Naive thymus-derived CD4-positive, alpha-beta T cell (primary cell): ENCODE results near the gene NPAS3. TPM values are rescaled to one million over a fixed set of nuclear protein-coding genes. Genes with fewer than 3 reads are reported as not detected.

Experiments
- ATAC-seq: fragments of 150-1000 bp; cut with Tn5 transposase; 2 replicates; pipeline ENCODE4 v1.10.0; 2021; ENCODE audit warnings: mild to moderate bottlenecking, moderate library complexity
- CTCF ChIA-PET: fragments of 350-600 bp; sonication (Branson Sonifier 250); formaldehyde crosslinking; loops from one replicate; lab custom pipeline; 2021; ENCODE audit warnings: antibody characterized with exemption; lab: Charles Lee
- POLR2A ChIA-PET: fragments of 350-600 bp; sonication (Branson Sonifier 250); formaldehyde crosslinking; loops from one replicate; lab custom pipeline; 2021; ENCODE audit warnings: antibody characterized with exemption, inconsistent platforms; lab: Charles Lee
- DNase-seq, 9 donors: peaks; one replicate each; pipeline versions ENCODE4 v3.0.0 to v3.0.0-alpha.2; 2020 to 2022; ENCODE audit warnings: mixed read lengths in 1 of 9
- H3K27ac ChIP-seq: one replicate; pipeline ENCODE4 v1.7.0; 2013; ENCODE audit warnings: mild to moderate bottlenecking, low read depth, low read length, moderate library complexity
- H3K27me3 ChIP-seq, 2 donors: one replicate each; pipeline ENCODE4 v1.7.0; 2013; ENCODE audit warnings: low read length in 2 of 2, mild to moderate bottlenecking in 2 of 2, moderate library complexity in 2 of 2; ENCODE audit not compliant: control insufficient read depth in 2 of 2, insufficient read depth in 2 of 2
- H3K36me3 ChIP-seq, 3 experiments: 1 replicate in 2 of 3; 2 replicates in 1 of 3; pipeline ENCODE4 v1.7.0; 2013; ENCODE audit warnings: low read length in 3 of 3, mild to moderate bottlenecking in 3 of 3, moderate library complexity in 1 of 3; ENCODE audit not compliant: insufficient read depth in 3 of 3, control insufficient read depth in 2 of 3
- H3K4me1 ChIP-seq, 2 donors: one replicate each; pipeline ENCODE4 v1.7.0; 2013; ENCODE audit warnings: low read length in 2 of 2, mild to moderate bottlenecking in 2 of 2, moderate library complexity in 1 of 2; ENCODE audit not compliant: control insufficient read depth in 2 of 2, insufficient read depth in 2 of 2
- H3K4me3 ChIP-seq: 2 replicates; pipeline ENCODE4 v1.7.0; 2013; ENCODE audit warnings: mild to moderate bottlenecking, low read length
- H3K9me3 ChIP-seq, 3 experiments: 1 replicate in 2 of 3; 2 replicates in 1 of 3; pipeline ENCODE4 v1.7.0; 2013; ENCODE audit warnings: low read length in 3 of 3; ENCODE audit not compliant: control insufficient read depth in 2 of 3
- H3K27ac Mint-ChIP-seq, 9 donors: one replicate each; pipeline ENCODE4 v1.8.0; 2020 to 2022; ENCODE audit warnings: mixed read lengths in 9 of 9, mild to moderate bottlenecking in 8 of 9, moderate library complexity in 5 of 9, inconsistent platforms in 2 of 9
- H3K27me3 Mint-ChIP-seq, 5 donors: one replicate each; pipeline ENCODE4 v1.8.0; 2021 to 2022; ENCODE audit warnings: mixed read lengths in 5 of 5, mild to moderate bottlenecking in 1 of 5
- H3K36me3 Mint-ChIP-seq, 5 donors: one replicate each; pipeline ENCODE4 v1.8.0; 2020 to 2022; ENCODE audit warnings: mixed read lengths in 5 of 5, mild to moderate bottlenecking in 3 of 5, inconsistent platforms in 1 of 5
- H3K4me1 Mint-ChIP-seq, 7 donors: one replicate each; pipeline ENCODE4 v1.8.0; 2020 to 2022; ENCODE audit warnings: mixed read lengths in 7 of 7, mild to moderate bottlenecking in 3 of 7, inconsistent platforms in 1 of 7
- H3K4me3 Mint-ChIP-seq, 10 donors: one replicate each; pipeline ENCODE4 v1.8.0; 2020 to 2022; ENCODE audit warnings: mild to moderate bottlenecking in 10 of 10, mixed read lengths in 10 of 10, moderate library complexity in 6 of 10, inconsistent platforms in 2 of 10
- H3K9me3 Mint-ChIP-seq, 11 donors: one replicate each; pipeline ENCODE4 v1.8.0; 2020 to 2022; ENCODE audit warnings: mixed read lengths in 11 of 11, mild to moderate bottlenecking in 4 of 11, inconsistent platforms in 1 of 11, moderate library complexity in 1 of 11
- intact Hi-C, 2 donors: fragments of 100-400 bp; cut with micrococcal nuclease; formaldehyde crosslinking; loops; one replicate each; pipeline ENCODE4 v1.15.1; 2023
- polyA plus RNA-seq, 2 donors: library from polyadenylated mRNA; unstranded; fragments of 300-500 nt; fragmentation: Illumina TruSeq; gene quantifications; one replicate each; pipeline ENCODE4 v1.2.3, GENCODE V29; 2021
- total RNA-seq, 6 experiments: library from RNA in 5 of 6; stranded (reverse) in 5 of 6; gene quantifications; 1 replicate in 5 of 6; 2 replicates in 1 of 6; pipeline ENCODE4 v1.2.3 and lab custom pipeline; 2021 to 2026

NPAS3 gene
- total and polyA plus RNA-seq, 7 experiments from 2014 or later, result not detected

DNA sequence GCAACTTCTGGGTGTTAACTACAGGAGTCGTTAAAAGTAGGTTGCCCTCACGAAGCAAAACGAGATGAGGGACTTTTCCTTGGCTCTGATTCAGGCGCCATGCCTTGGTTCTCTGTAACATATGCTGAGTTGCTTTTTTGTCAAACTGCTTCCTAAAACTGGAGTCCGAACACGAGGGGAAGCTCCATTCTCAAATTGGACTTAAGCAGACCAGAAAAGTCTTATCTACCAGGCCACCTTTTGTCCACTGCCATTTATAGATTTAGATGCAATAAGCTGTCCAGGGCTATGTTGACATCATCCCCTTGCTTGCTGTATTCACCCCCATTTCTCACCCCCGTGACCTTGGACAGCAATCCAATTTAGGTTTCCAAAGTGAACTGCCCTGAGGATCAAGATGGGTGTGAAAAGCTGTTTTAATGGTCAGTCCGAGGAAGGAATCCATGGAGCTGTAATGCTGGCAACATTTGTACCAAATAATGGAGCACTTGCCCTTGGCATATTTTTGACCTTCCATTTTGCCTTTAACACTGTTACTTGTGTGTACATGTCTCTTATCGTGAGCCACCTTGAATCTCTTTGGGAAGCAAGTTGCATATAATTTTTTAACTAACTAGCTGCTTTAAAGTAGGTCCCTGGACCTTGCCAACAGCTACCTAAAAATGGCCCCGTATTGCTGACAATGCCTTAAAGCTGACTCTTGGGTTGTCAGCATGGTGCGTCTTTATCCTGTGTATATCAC lies 714.1 kb downstream of the NPAS3 start:
- Mint-ChIP-seq H3K4me1 (no peaks in the 10 kb centered on the region), H3K4me3 (no peak overlapping the region), H3K27me3 (peaks cover 0 to 8% (median 3%) of the 10 kb centered on the region in 5 donors), H3K36me3 (no peaks in the 10 kb centered on the region), H3K9me3 (peaks cover 0 to 7% (median 0%) of the 10 kb centered on the region in 11 donors), H3K27ac (no peak overlapping the region)
- no peak for DNase-seq
- ATAC-seq, result no peak
- no peaks in the 10 kb centered on the region for H3K36me3 ChIP-seq
- intact Hi-C loops, result no loop called here
- no peak overlapping the region for H3K4me3 ChIP-seq
- no peaks in the 10 kb centered on the region for H3K4me1 ChIP-seq
- POLR2A ChIA-PET, result interaction anchor here (0.8 kb wide), 1 partner anchor 33 kb away, joined by 3 read pairs; no protein-coding TSS in a partner anchor
- H3K27ac ChIP-seq, result no peak overlapping the region
- CTCF ChIA-PET, result no interaction called here
- H3K27me3 ChIP-seq, result no peaks in the 10 kb centered on the region
- no peaks in the 10 kb centered on the region for H3K9me3 ChIP-seq

- no peaks in the 10 kb centered on the region for H3K27me3 ChIP-seq
- ATAC-seq (no peak), DNase-seq (no peak)
- no peak overlapping the region for H3K4me3 Mint-ChIP-seq
- CTCF ChIA-PET, result no interaction called here
- H3K27ac ChIP-seq, result no peak overlapping the region
- H3K36me3 ChIP-seq, result no peaks in the 10 kb centered on the region
- H3K36me3 Mint-ChIP-seq, result no peaks in the 10 kb centered on the region
- H3K4me3 ChIP-seq, result no peak overlapping the region
- H3K4me1 ChIP-seq, result no peaks in the 10 kb centered on the region
- intact Hi-C loops, result no loop called here
- POLR2A ChIA-PET, result no interaction called here
- H3K9me3 ChIP-seq, result no peaks in the 10 kb centered on the region
- peaks cover 0 to 8% (median 0%) of the 10 kb centered on the region in 5 donors for H3K27me3 Mint-ChIP-seq
- peaks cover 0 to 7% (median 0%) of the 10 kb centered on the region in 11 donors for H3K9me3 Mint-ChIP-seq
- no peak overlapping the region for H3K27ac Mint-ChIP-seq
- H3K4me1 Mint-ChIP-seq, result no peaks in the 10 kb centered on the region
These were observed 714.6 kb downstream of the NPAS3 start for GRCh38 chr14:33653308-33653695.

DNA sequence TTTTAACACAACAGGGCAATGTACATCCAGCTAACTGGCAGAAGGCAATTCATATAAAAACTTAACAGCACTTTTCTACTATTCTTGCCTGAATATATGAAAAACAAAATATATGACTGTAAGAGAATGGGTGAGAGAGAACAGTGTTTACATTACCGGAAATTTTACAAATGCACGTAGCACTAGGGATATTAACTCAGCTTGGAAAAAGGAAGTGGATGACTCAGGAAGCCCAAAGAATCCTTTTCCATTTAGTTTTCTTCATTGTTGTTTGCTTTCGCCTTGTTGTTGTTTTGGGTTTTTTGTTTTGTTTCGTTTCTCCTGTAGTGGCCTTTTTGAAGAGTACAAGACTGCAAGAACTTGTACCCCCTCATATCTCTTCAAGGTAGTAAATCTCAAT lies 716.7 kb downstream of the NPAS3 start:
- DNase-seq (no peak), ATAC-seq (no peak)
- Histone ChIP-seq H3K4me1 (no peaks in the 10 kb centered on the region), H3K27ac (no peak overlapping the region), H3K9me3 (no peaks in the 10 kb centered on the region), H3K4me3 (no peak overlapping the region), H3K36me3 (no peaks in the 10 kb centered on the region), H3K27me3 (no peaks in the 10 kb centered on the region)
- H3K36me3 Mint-ChIP-seq, result no peaks in the 10 kb centered on the region
- H3K27me3 Mint-ChIP-seq, result peaks cover 0 to 8% (median 0%) of the 10 kb centered on the region in 5 donors
- intact Hi-C loops, result no loop called here
- ChIA-PET CTCF (no interaction called here), POLR2A (no interaction called here)
- H3K4me3 Mint-ChIP-seq, result no peak overlapping the region
- H3K4me1 Mint-ChIP-seq, result no peaks in the 10 kb centered on the region
- H3K27ac Mint-ChIP-seq, result no peak overlapping the region
- H3K9me3 Mint-ChIP-seq, result peaks cover 0 to 4% (median 0%) of the 10 kb centered on the region in 11 donors

GRCh38 chr14:33657476-33657875 lies 718.8 kb downstream of the NPAS3 start:
- Histone ChIP-seq H3K27me3 (no peaks in the 10 kb centered on the region), H3K36me3 (no peaks in the 10 kb centered on the region), H3K9me3 (no peaks in the 10 kb centered on the region), H3K27ac (no peak overlapping the region), H3K4me1 (no peaks in the 10 kb centered on the region), H3K4me3 (no peak overlapping the region)
- intact Hi-C loops, result no loop called here
- Mint-ChIP-seq H3K36me3 (no peaks in the 10 kb centered on the region), H3K4me3 (no peak overlapping the region), H3K27me3 (peaks cover 0 to 5% (median 0%) of the 10 kb centered on the region in 5 donors), H3K9me3 (peaks cover 0 to 11% (median 0%) of the 10 kb centered on the region in 11 donors), H3K4me1 (no peaks in the 10 kb centered on the region), H3K27ac (no peak overlapping the region)
- CTCF ChIA-PET, result no interaction called here
- no peak for DNase-seq
- POLR2A ChIA-PET, result no interaction called here
- ATAC-seq, result no peak

GRCh38 chr14:33660248-33660647 lies 721.6 kb downstream of the NPAS3 start:
- intact Hi-C loops, result no loop called here
- Mint-ChIP-seq H3K9me3 (peaks cover 0 to 15% (median 3%) of the 10 kb centered on the region in 11 donors), H3K27ac (no peak overlapping the region), H3K27me3 (peaks cover 0 to 8% (median 0%) of the 10 kb centered on the region in 5 donors), H3K4me3 (no peak overlapping the region), H3K36me3 (no peaks in the 10 kb centered on the region), H3K4me1 (no peaks in the 10 kb centered on the region)
- Histone ChIP-seq H3K36me3 (no peaks in the 10 kb centered on the region), H3K4me1 (no peaks in the 10 kb centered on the region), H3K27ac (no peak overlapping the region), H3K27me3 (no peaks in the 10 kb centered on the region), H3K9me3 (no peaks in the 10 kb centered on the region), H3K4me3 (no peak overlapping the region)
- POLR2A ChIA-PET, result no interaction called here
- ATAC-seq (no peak), DNase-seq (no peak)
- CTCF ChIA-PET, result no interaction called here

GRCh38 chr14:33661101-33661500 lies 722.4 kb downstream of the NPAS3 start:
- Histone ChIP-seq H3K4me3 (no peak overlapping the region), H3K36me3 (no peaks in the 10 kb centered on the region), H3K27ac (no peak overlapping the region), H3K4me1 (no peaks in the 10 kb centered on the region), H3K9me3 (no peaks in the 10 kb centered on the region), H3K27me3 (no peaks in the 10 kb centered on the region)
- Mint-ChIP-seq H3K9me3 (peaks cover 0 to 15% (median 3%) of the 10 kb centered on the region in 11 donors), H3K4me1 (no peaks in the 10 kb centered on the region), H3K36me3 (no peaks in the 10 kb centered on the region), H3K4me3 (no peak overlapping the region), H3K27me3 (peaks cover 0 to 8% (median 0%) of the 10 kb centered on the region in 5 donors), H3K27ac (no peak overlapping the region)
- ChIA-PET POLR2A (no interaction called here), CTCF (no interaction called here)
- intact Hi-C loops, result no loop called here
- no peak for DNase-seq
- ATAC-seq, result no peak

DNA sequence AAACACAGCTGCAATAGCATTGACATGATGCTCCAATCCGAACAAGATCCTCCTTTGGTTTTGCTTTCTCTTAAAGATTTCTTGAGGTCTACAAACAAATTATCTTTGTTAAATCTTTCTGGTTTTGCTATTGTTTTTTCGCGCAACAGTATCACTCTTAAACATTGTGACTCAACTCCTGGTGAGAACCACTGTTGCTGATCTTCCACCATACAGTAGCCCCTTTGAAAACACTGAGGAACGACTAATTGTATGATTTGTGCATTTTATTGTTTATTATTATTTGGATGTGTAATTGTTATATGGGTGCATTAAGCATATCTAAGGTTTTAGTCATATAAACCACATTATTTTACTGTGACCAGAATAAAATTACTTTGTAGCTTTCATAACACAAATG lies 729.4 kb downstream of the NPAS3 start:
- no peaks in the 10 kb centered on the region for H3K27me3 ChIP-seq
- Mint-ChIP-seq H3K27me3 (peaks cover 0 to 8% (median 0%) of the 10 kb centered on the region in 5 donors), H3K36me3 (no peaks in the 10 kb centered on the region), H3K4me1 (no peaks in the 10 kb centered on the region), H3K27ac (no peak overlapping the region), H3K4me3 (no peak overlapping the region), H3K9me3 (peaks cover 0 to 9% (median 0%) of the 10 kb centered on the region in 11 donors)
- no peaks in the 10 kb centered on the region for H3K9me3 ChIP-seq
- H3K4me1 ChIP-seq, result no peaks in the 10 kb centered on the region
- H3K36me3 ChIP-seq, result no peaks in the 10 kb centered on the region
- intact Hi-C loops, result no loop called here
- DNase-seq, result no peak
- no peak overlapping the region for H3K4me3 ChIP-seq
- ATAC-seq, result no peak
- CTCF ChIA-PET, result no interaction called here
- H3K27ac ChIP-seq, result no peak overlapping the region
- POLR2A ChIA-PET, result no interaction called here
